ENCODE measurements around the gene PRDX1.

PRDX1 gene

DNA sequence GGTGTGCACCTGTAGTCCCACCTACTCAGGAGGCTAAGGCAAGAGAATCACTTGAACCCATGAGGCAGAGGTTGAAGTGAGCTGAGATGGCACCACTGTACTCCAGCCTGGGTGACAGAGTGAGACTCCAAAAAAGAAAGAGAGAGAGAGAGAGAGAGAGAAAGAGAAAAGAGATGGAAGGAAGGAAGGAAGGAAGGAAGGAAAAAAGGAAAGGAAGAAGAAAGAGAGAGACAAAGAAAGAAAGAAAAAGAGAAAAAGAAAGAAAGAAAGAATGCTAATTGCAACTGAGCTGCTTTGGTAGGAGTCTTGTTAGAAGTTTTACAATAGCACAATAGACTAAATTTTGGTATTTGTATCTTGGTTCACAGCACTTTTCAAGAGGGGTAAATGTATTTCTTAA, 56.4 kb downstream of the PRDX1 start:
- DNase-seq (ENCODE audit: low read depth in 2 of 2) = no peak

Measured in stimulated activated CD4-positive, alpha-beta T cell treated with anti-CD3 and anti-CD28 coated beads, Interleukin-4, amount 100 ng/mL, for 48 hours (primary cell).